ENCODE data around the gene DHX40.
"Not testable (repeated sequence)": the region's sequence is repeated elsewhere in the genome, so short reads cannot be mapped to it uniquely, and the experiment has no call there.

Gene DHX40

GRCh38 chr17:59533694-59534093 is 31.7 kb upstream of the DHX40 start:
- Histone ChIP-seq H3K9ac (ENCODE audit: low read length) (no peak overlapping the region), H3K27ac (ENCODE audit: low read length) (no peak overlapping the region), H3K4me1 (ENCODE audit: control insufficient read depth, low read depth, low read length) (no peaks in the 10 kb centered on the region), H3K9me3 (ENCODE audit: control insufficient read depth, low read depth, low read length) (no peaks in the 10 kb centered on the region), H3K4me3 (ENCODE audit: low read length) (no peak overlapping the region), H3K36me3 (ENCODE audit: control insufficient read depth, low read depth, low read length) (no peaks in the 10 kb centered on the region), H3K27me3 (ENCODE audit: control insufficient read depth, insufficient read depth, low read length) (no peaks in the 10 kb centered on the region)

GRCh38 chr17:59534583-59534982 is 30.8 kb upstream of the DHX40 start:
- no peaks in the 10 kb centered on the region for H3K4me1 ChIP-seq (ENCODE audit: control insufficient read depth, low read depth, low read length)
- H3K4me3 ChIP-seq (ENCODE audit: low read length), result no peak overlapping the region
- no peak overlapping the region for H3K27ac ChIP-seq (ENCODE audit: low read length)
- no peaks in the 10 kb centered on the region for H3K36me3 ChIP-seq (ENCODE audit: control insufficient read depth, low read depth, low read length)
- H3K9ac ChIP-seq (ENCODE audit: low read length), result no peak overlapping the region
- no peaks in the 10 kb centered on the region for H3K9me3 ChIP-seq (ENCODE audit: control insufficient read depth, low read depth, low read length)
- H3K27me3 ChIP-seq (ENCODE audit: control insufficient read depth, insufficient read depth, low read length), result no peaks in the 10 kb centered on the region

GRCh38 chr17:59538195-59538909 is 27.1 kb upstream of the DHX40 start:
- Histone ChIP-seq H3K9ac (ENCODE audit: low read length) (no peak overlapping the region), H3K9me3 (ENCODE audit: control insufficient read depth, low read depth, low read length) (no peaks in the 10 kb centered on the region), H3K27me3 (ENCODE audit: control insufficient read depth, insufficient read depth, low read length) (no peaks in the 10 kb centered on the region), H3K4me3 (ENCODE audit: low read length) (no peak overlapping the region), H3K36me3 (ENCODE audit: control insufficient read depth, low read depth, low read length) (no peaks in the 10 kb centered on the region), H3K27ac (ENCODE audit: low read length) (no peak overlapping the region), H3K4me1 (ENCODE audit: control insufficient read depth, low read depth, low read length) (no peaks in the 10 kb centered on the region)

- H3K36me3 ChIP-seq (ENCODE audit: control insufficient read depth, low read depth, low read length), result no peaks in the 10 kb centered on the region
- H3K27me3 ChIP-seq (ENCODE audit: control insufficient read depth, insufficient read depth, low read length), result no peaks in the 10 kb centered on the region
- H3K9me3 ChIP-seq (ENCODE audit: control insufficient read depth, low read depth, low read length), result no peaks in the 10 kb centered on the region
- peaks cover 6% of the 10 kb centered on the region for H3K4me1 ChIP-seq (ENCODE audit: control insufficient read depth, low read depth, low read length)
- no peak overlapping the region for H3K27ac ChIP-seq (ENCODE audit: low read length)
- H3K4me3 ChIP-seq (ENCODE audit: low read length), result no peak overlapping the region
- H3K9ac ChIP-seq (ENCODE audit: low read length), result no peak overlapping the region
These were observed 22.3 kb upstream of the DHX40 start for GRCh38 chr17:59542960-59543635.

GRCh38 chr17:59545942-59546341 is 19.5 kb upstream of the DHX40 start:
- H3K27me3 ChIP-seq (ENCODE audit: control insufficient read depth, insufficient read depth, low read length), result no peaks in the 10 kb centered on the region
- H3K36me3 ChIP-seq (ENCODE audit: control insufficient read depth, low read depth, low read length), result no peaks in the 10 kb centered on the region
- no peaks in the 10 kb centered on the region for H3K9me3 ChIP-seq (ENCODE audit: control insufficient read depth, low read depth, low read length)
- H3K4me1 ChIP-seq (ENCODE audit: control insufficient read depth, low read depth, low read length), result peaks cover 6% of the 10 kb centered on the region
- no peak overlapping the region for H3K27ac ChIP-seq (ENCODE audit: low read length)
- no peak overlapping the region for H3K9ac ChIP-seq (ENCODE audit: low read length)
- H3K4me3 ChIP-seq (ENCODE audit: low read length), result no peak overlapping the region

- H3K36me3 ChIP-seq (ENCODE audit: control insufficient read depth, low read depth, low read length), result no peaks in the 10 kb centered on the region
- H3K4me3 ChIP-seq (ENCODE audit: low read length), result no peak overlapping the region
- H3K4me1 ChIP-seq (ENCODE audit: control insufficient read depth, low read depth, low read length), result peaks cover 6% of the 10 kb centered on the region
- H3K9me3 ChIP-seq (ENCODE audit: control insufficient read depth, low read depth, low read length), result no peaks in the 10 kb centered on the region
- no peak overlapping the region for H3K27ac ChIP-seq (ENCODE audit: low read length)
- H3K27me3 ChIP-seq (ENCODE audit: control insufficient read depth, insufficient read depth, low read length), result no peaks in the 10 kb centered on the region
- no peak overlapping the region for H3K9ac ChIP-seq (ENCODE audit: low read length)
These were observed 18.1 kb upstream of the DHX40 start for GRCh38 chr17:59547131-59547915.

GRCh38 chr17:59548985-59549384 is 16.4 kb upstream of the DHX40 start:
- not testable (repeated sequence) for H3K27ac ChIP-seq (ENCODE audit: low read length); H3K4me3 ChIP-seq (ENCODE audit: low read length); H3K9me3 ChIP-seq (ENCODE audit: control insufficient read depth, low read depth, low read length); H3K4me1 ChIP-seq (ENCODE audit: control insufficient read depth, low read depth, low read length); H3K27me3 ChIP-seq (ENCODE audit: control insufficient read depth, insufficient read depth, low read length); H3K36me3 ChIP-seq (ENCODE audit: control insufficient read depth, low read depth, low read length); H3K9ac ChIP-seq (ENCODE audit: low read length)

GRCh38 chr17:59550703-59551102 is 14.7 kb upstream of the DHX40 start:
- Histone ChIP-seq H3K9me3 (ENCODE audit: control insufficient read depth, low read depth, low read length) (no peaks in the 10 kb centered on the region), H3K9ac (ENCODE audit: low read length) (no peak overlapping the region), H3K27me3 (ENCODE audit: control insufficient read depth, insufficient read depth, low read length) (no peaks in the 10 kb centered on the region), H3K4me3 (ENCODE audit: low read length) (no peak overlapping the region), H3K36me3 (ENCODE audit: control insufficient read depth, low read depth, low read length) (no peaks in the 10 kb centered on the region), H3K27ac (ENCODE audit: low read length) (no peak overlapping the region), H3K4me1 (ENCODE audit: control insufficient read depth, low read depth, low read length) (peaks cover 6% of the 10 kb centered on the region)

GRCh38 chr17:59558039-59558438 is 7.4 kb upstream of the DHX40 start:
- H3K36me3 ChIP-seq (ENCODE audit: control insufficient read depth, low read depth, low read length), result no peaks in the 10 kb centered on the region
- H3K4me3 ChIP-seq (ENCODE audit: low read length), result no peak overlapping the region
- no peaks in the 10 kb centered on the region for H3K27me3 ChIP-seq (ENCODE audit: control insufficient read depth, insufficient read depth, low read length)
- H3K4me1 ChIP-seq (ENCODE audit: control insufficient read depth, low read depth, low read length), result no peaks in the 10 kb centered on the region
- H3K9me3 ChIP-seq (ENCODE audit: control insufficient read depth, low read depth, low read length), result no peaks in the 10 kb centered on the region
- H3K9ac ChIP-seq (ENCODE audit: low read length), result no peak overlapping the region
- no peak overlapping the region for H3K27ac ChIP-seq (ENCODE audit: low read length)

GRCh38 chr17:59558953-59559352 is 6.5 kb upstream of the DHX40 start:
- no peaks in the 10 kb centered on the region for H3K36me3 ChIP-seq (ENCODE audit: control insufficient read depth, low read depth, low read length)
- H3K4me1 ChIP-seq (ENCODE audit: control insufficient read depth, low read depth, low read length), result no peaks in the 10 kb centered on the region
- peaks cover 3% of the 10 kb centered on the region for H3K27me3 ChIP-seq (ENCODE audit: control insufficient read depth, insufficient read depth, low read length)
- no peak overlapping the region for H3K4me3 ChIP-seq (ENCODE audit: low read length)
- no peak overlapping the region for H3K27ac ChIP-seq (ENCODE audit: low read length)
- H3K9me3 ChIP-seq (ENCODE audit: control insufficient read depth, low read depth, low read length), result no peaks in the 10 kb centered on the region
- no peak overlapping the region for H3K9ac ChIP-seq (ENCODE audit: low read length)

- Histone ChIP-seq H3K4me1 (ENCODE audit: control insufficient read depth, low read depth, low read length) (peaks cover under 1% of the 10 kb centered on the region), H3K9ac (ENCODE audit: low read length) (no peak overlapping the region), H3K36me3 (ENCODE audit: control insufficient read depth, low read depth, low read length) (no peaks in the 10 kb centered on the region), H3K27ac (ENCODE audit: low read length) (no peak overlapping the region), H3K9me3 (ENCODE audit: control insufficient read depth, low read depth, low read length) (peaks cover 9% of the 10 kb centered on the region), H3K4me3 (ENCODE audit: low read length) (no peak overlapping the region), H3K27me3 (ENCODE audit: control insufficient read depth, insufficient read depth, low read length) (peaks cover 17% of the 10 kb centered on the region)
These were observed 4.4 kb upstream of the DHX40 start for GRCh38 chr17:59561042-59561441.

All from iPS-18a (cell line).